Measurements from ENCODE around the gene KCNIP1. TPM values are rescaled to one million over a fixed set of nuclear protein-coding genes. Genes with fewer than 3 reads are reported as not detected.

The KCNIP1 gene
- total RNA-seq, 1 donor from 2014 or later: not detected

- Histone ChIP-seq H3K27ac (no peak overlapping the region), H3K27me3 (no peaks in the 10 kb centered on the region), H3K4me3 (no peak overlapping the region), H3K4me1 (no peaks in the 10 kb centered on the region), H3K36me3 (no peaks in the 10 kb centered on the region), H3K9me3 (no peaks in the 10 kb centered on the region)
- DNase-seq (ENCODE audit: extremely low spot score in 2 of 2): no peak
- TF ChIP-seq POLR2A (IDR thresholded peaks at IDR 0.05) (no peak), POLR2AphosphoS5 (IDR thresholded peaks at IDR 0.05; ENCODE audit: insufficient read depth in 1 of 2, low read depth in 1 of 2) (no peak)
- TF ChIP-seq, protein P1, sequence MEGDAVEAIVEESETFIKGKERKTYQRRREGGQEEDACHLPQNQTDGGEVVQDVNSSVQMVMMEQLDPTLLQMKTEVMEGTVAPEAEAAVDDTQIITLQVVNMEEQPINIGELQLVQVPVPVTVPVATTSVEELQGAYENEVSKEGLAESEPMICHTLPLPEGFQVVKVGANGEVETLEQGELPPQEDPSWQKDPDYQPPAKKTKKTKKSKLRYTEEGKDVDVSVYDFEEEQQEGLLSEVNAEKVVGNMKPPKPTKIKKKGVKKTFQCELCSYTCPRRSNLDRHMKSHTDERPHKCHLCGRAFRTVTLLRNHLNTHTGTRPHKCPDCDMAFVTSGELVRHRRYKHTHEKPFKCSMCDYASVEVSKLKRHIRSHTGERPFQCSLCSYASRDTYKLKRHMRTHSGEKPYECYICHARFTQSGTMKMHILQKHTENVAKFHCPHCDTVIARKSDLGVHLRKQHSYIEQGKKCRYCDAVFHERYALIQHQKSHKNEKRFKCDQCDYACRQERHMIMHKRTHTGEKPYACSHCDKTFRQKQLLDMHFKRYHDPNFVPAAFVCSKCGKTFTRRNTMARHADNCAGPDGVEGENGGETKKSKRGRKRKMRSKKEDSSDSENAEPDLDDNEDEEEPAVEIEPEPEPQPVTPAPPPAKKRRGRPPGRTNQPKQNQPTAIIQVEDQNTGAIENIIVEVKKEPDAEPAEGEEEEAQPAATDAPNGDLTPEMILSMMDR (IDR thresholded peaks at IDR 0.05): no peak
- intact Hi-C loops (cut with DNase I): no loop called here
These were observed 207.5 kb downstream of the KCNIP1 start for GRCh38 chr5:170711300-170711699.

DNA sequence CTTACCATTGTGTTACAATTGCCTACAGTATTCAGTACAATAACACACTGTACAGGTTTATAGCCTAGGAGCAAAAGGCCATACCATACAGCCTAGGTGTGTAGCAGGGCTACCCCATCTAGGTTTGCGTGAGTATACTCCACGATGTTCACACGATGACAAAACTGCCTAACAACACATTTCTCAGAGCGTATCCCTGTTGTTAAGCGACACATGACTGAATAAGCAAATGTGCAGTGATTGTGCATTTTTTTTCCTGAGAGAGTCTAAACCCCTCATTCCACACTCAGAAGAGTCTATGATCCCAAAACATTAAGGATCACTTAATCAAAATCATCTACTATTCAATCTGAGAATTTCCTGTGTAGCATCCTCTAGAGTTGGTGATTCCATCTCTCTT, 211.3 kb downstream of the KCNIP1 start:
- Histone ChIP-seq H3K36me3 (no peaks in the 10 kb centered on the region), H3K4me3 (no peak overlapping the region), H3K4me1 (no peaks in the 10 kb centered on the region), H3K27ac (no peak overlapping the region), H3K9me3 (no peaks in the 10 kb centered on the region), H3K27me3 (no peaks in the 10 kb centered on the region)
- no peak for DNase-seq (ENCODE audit: extremely low spot score in 2 of 2)
- TF ChIP-seq POLR2AphosphoS5 (IDR thresholded peaks at IDR 0.05; ENCODE audit: insufficient read depth in 1 of 2, low read depth in 1 of 2) (no peak), POLR2A (IDR thresholded peaks at IDR 0.05) (no peak)
- TF ChIP-seq, protein P1 (IDR thresholded peaks at IDR 0.05): no peak
- intact Hi-C loops (cut with DNase I): no loop called here

DNA sequence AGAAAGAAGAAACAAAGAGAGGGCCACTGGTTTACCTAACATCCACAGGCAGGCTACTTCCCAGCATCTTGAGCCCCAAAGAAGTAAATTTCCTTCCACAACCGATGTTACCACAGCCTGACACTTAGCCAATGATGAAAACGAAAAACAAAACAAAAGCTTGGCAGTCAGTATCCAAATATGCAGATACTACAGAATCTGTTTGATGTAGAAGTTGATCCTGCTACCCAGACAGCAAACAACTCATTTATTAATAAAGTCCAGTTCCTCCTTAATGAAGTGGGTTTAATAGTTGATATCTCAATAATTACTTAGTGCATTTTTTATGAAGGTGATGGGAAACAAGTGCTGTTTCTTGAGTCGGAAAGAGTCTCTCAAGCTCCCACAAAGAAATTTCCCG, 212.6 kb downstream of the KCNIP1 start:
- Histone ChIP-seq H3K4me1 (no peaks in the 10 kb centered on the region), H3K4me3 (no peak overlapping the region), H3K27me3 (no peaks in the 10 kb centered on the region), H3K27ac (no peak overlapping the region), H3K9me3 (no peaks in the 10 kb centered on the region), H3K36me3 (no peaks in the 10 kb centered on the region)
- TF ChIP-seq POLR2A (IDR thresholded peaks at IDR 0.05): no peak
- TF ChIP-seq POLR2AphosphoS5 (IDR thresholded peaks at IDR 0.05; ENCODE audit: insufficient read depth in 1 of 2, low read depth in 1 of 2): no peak
- TF ChIP-seq, protein P1 (IDR thresholded peaks at IDR 0.05): no peak
- intact Hi-C loops (cut with DNase I): no loop called here
- no peak for DNase-seq (ENCODE audit: extremely low spot score in 2 of 2)

- H3K4me1 ChIP-seq: no peaks in the 10 kb centered on the region
- H3K4me3 ChIP-seq: no peak overlapping the region
- H3K27me3 ChIP-seq: no peaks in the 10 kb centered on the region
- no peaks in the 10 kb centered on the region for H3K9me3 ChIP-seq
- intact Hi-C loops (cut with DNase I): no loop called here
- H3K27ac ChIP-seq: no peak overlapping the region
- TF ChIP-seq POLR2AphosphoS5 (IDR thresholded peaks at IDR 0.05; ENCODE audit: insufficient read depth in 1 of 2, low read depth in 1 of 2): no peak
- TF ChIP-seq POLR2A (IDR thresholded peaks at IDR 0.05): no peak
- TF ChIP-seq, protein P1 (IDR thresholded peaks at IDR 0.05): no peak
- no peak for DNase-seq (ENCODE audit: extremely low spot score in 2 of 2)
- H3K36me3 ChIP-seq: no peaks in the 10 kb centered on the region
These were observed 215.7 kb downstream of the KCNIP1 start for GRCh38 chr5:170719551-170719950.

- intact Hi-C loops (cut with DNase I): no loop called here
- no peaks in the 10 kb centered on the region for H3K4me1 ChIP-seq
These were observed 216.4 kb downstream of the KCNIP1 start for GRCh38 chr5:170720179-170720578.

More at GRCh38 chr5:170720179-170720578, 216.4 kb downstream of the KCNIP1 start:
- no peaks in the 10 kb centered on the region for H3K36me3 ChIP-seq
- no peak overlapping the region for H3K27ac ChIP-seq
- no peaks in the 10 kb centered on the region for H3K9me3 ChIP-seq
- TF ChIP-seq, protein P1 (IDR thresholded peaks at IDR 0.05): no peak
- TF ChIP-seq POLR2A (IDR thresholded peaks at IDR 0.05) (no peak), POLR2AphosphoS5 (IDR thresholded peaks at IDR 0.05; ENCODE audit: insufficient read depth in 1 of 2, low read depth in 1 of 2) (no peak)
- no peak for DNase-seq (ENCODE audit: extremely low spot score in 2 of 2)
- H3K27me3 ChIP-seq: no peaks in the 10 kb centered on the region
- no peak overlapping the region for H3K4me3 ChIP-seq
